GM12892 (cell line): ENCODE data around the gene GHRH.

Experiments used
- POLR2A ChIP-seq: IDR thresholded peaks from 2 replicates; pipeline ENCODE4 v1.6.1; 2011; ENCODE audit warnings: low read depth, low read length, control low read depth
- POLR2AphosphoS5 ChIP-seq: IDR thresholded peaks from 2 replicates; pipeline ENCODE4 v1.6.1; 2011; ENCODE audit warnings: low read depth, low read length, control low read depth

DNA sequence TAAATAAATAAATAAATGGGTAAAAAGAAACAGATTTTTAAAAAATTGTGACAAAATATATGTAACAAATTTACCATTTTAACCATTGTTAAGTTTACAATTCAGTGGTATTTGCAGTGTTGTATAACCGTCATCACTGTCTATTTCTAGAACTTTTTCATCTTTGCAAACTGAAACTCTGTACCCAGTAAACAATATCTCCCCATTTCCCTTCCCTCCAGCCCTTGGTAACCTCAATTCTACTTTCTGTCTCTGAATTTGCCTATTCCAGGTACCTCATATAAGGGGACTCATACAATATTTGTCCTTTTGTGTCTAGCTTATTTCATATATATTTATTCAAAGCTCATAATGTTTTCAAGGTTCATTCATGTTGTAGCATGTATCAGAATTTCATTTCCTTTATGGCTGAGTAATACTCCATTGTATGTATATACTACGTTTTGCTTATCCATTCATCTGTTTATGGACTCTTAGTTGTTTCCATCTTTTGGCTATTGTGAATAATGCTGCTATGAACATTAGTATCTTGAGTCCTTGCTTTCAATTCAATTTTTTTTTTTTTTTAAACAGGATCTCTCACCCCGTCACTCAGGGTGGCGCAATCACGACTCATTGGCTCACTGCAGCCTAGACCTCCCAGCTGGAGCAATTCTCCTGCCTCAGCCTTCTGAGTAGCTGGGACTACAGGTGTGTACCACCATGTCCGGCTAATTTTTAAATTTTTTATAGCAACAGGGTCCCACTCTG lies 36.8 kb upstream of the GHRH start:
- TF ChIP-seq POLR2A = no peak
- no peak for TF ChIP-seq POLR2AphosphoS5
